ENCODE measurements around the gene NCK2. TPM values are rescaled to one million over a fixed set of nuclear protein-coding genes. Genes with fewer than 3 reads are reported as not detected.

The NCK2 gene
- total and polyA plus RNA-seq, 2 of the 4 experiments (the other 2 are of a cell fraction), result 15.8 to 22.2 TPM

GRCh38 chr2:105853354-105854088, 108.8 kb downstream of the NCK2 start:
- CTCF ChIA-PET, result no interaction called here

More at GRCh38 chr2:105853354-105854088, 108.8 kb downstream of the NCK2 start:
- Histone ChIP-seq H2AK5ac (ENCODE audit: low read depth, low read length) (no peak overlapping the region), H3K23ac (ENCODE audit: low read depth, low read length) (no peak overlapping the region), H3K4me2 (ENCODE audit: low read depth, low read length) (no peak overlapping the region), H2BK20ac (ENCODE audit: low read depth, low read length) (no peak overlapping the region), H3K27me3 (ENCODE audit: control insufficient read depth, insufficient read depth, low read length) (no peaks in the 10 kb centered on the region), H2AFZ (replicated peaks; ENCODE audit: low read length, poor library complexity) (no peak overlapping the region), H2BK5ac (ENCODE audit: low read depth, low read length, poor library complexity, severe bottlenecking) (no peak overlapping the region), H3K56ac (ENCODE audit: extremely low read depth, insufficient read depth, low read length) (no peak overlapping the region), H3K9ac (ENCODE audit: low read depth, low read length) (no peak overlapping the region), H3K4me1 (ENCODE audit: control insufficient read depth, insufficient read depth, low read length) (peaks cover 3% of the 10 kb centered on the region; the same call in 1 of the 2 replicates), H2AK9ac (replicated peaks; ENCODE audit: low read depth, low read length, poor library complexity) (no peak overlapping the region), H3K18ac (ENCODE audit: low read depth, low read length) (no peak overlapping the region), H3K9me3 (ENCODE audit: control insufficient read depth, insufficient read depth, low read length) (no peaks in the 10 kb centered on the region), H3K36me3 (ENCODE audit: control insufficient read depth, insufficient read depth, low read length) (peaks cover 6% of the 10 kb centered on the region), H4K91ac (ENCODE audit: insufficient read depth, low read depth, low read length) (no peak overlapping the region), H3K14ac (replicated peaks; ENCODE audit: low read depth, low read length) (no peak overlapping the region), H2BK120ac (ENCODE audit: low read depth, low read length) (no peak overlapping the region), H3K9me1 (ENCODE audit: insufficient read depth, low read length) (peaks cover 3% of the 10 kb centered on the region; the same call in 1 of the 2 replicates), H2BK15ac (ENCODE audit: low read depth, low read length) (no peak overlapping the region), H4K5ac (ENCODE audit: low read depth, low read length) (no peak overlapping the region), H3K4me3 (ENCODE audit: insufficient read depth, low read depth, low read length) (no peak overlapping the region), H3K27ac (ENCODE audit: insufficient read depth, low read length) (no peak overlapping the region), H3K79me1 (ENCODE audit: low read depth in 1 of 2, low read length in 2 of 2) (peaks cover 30 to 43% of the 10 kb centered on the region in 2 experiments), H4K8ac (ENCODE audit: low read depth in 2 of 2, low read length in 2 of 2) (no peak overlapping the region), H3K4ac (ENCODE audit: low read depth, low read length) (no peak overlapping the region), H4K20me1 (ENCODE audit: insufficient read depth, low read length) (peaks cover 11% of the 10 kb centered on the region)
- DNase-seq (no peak), ATAC-seq (ENCODE audit: low read depth) (no peak)
- intact Hi-C loops (cut with micrococcal nuclease), result loop anchor here (10.0 kb wide), 1 partner anchor 509 kb away; no protein-coding TSS in a partner anchor
- WGBS, 2 experiments (ENCODE audit: extremely low coverage in 2 of 2, insufficient read length in 1 of 2), result 100% methylated on average over 3 of the region's 6 CpGs; no CpG with 5 or more reads in 1 of the 2 experiments
- POLR2A ChIA-PET (ENCODE audit: unreplicated experiment), result no interaction called here
- dilution Hi-C loops (cut with HindIII; ENCODE audit: low sequenced_read_pairs, unreplicated experiment), result no loop called here
- no TSS peak for BruUV-seq (replicated peaks)
- in situ Hi-C loops (cut with MboI; ENCODE audit: low sequenced_read_pairs), result no loop called here
- TF ChIP-seq SMC3 (IDR thresholded peaks at IDR 0.05; ENCODE audit: low read depth, low read length), result no peak
- no peak for TF ChIP-seq USF2 (IDR thresholded peaks at IDR 0.05; ENCODE audit: low read depth, low read length)
- no peak for TF ChIP-seq ELK1 (IDR thresholded peaks at IDR 0.05; ENCODE audit: borderline replicate concordance, low read depth, low read length)

All from IMR-90 (cell line).